Muscle of back (tissue), 13 donors: ENCODE data around the gene ZCWPW1. TPM values are rescaled to one million over a fixed set of nuclear protein-coding genes. Genes with fewer than 3 reads are reported as not detected.

Source experiments
- DNase-seq, 3 donors: peaks; one replicate each; pipeline versions ENCODE4 v3.0.0 to v3.0.0-alpha.2; 2013
- long read RNA-seq, 9 donors: transcript quantifications; one replicate each; lab custom pipeline, GENCODE V29; 2026
- polyA plus RNA-seq, 10 donors: library from polyadenylated mRNA; unstranded; fragments of 120-200 nt; gene quantifications; one replicate each; pipeline ENCODE4 v1.2.1, GENCODE V29; 2013; ENCODE audit not compliant: insufficient read length in 10 of 10

ZCWPW1 gene, protein sequence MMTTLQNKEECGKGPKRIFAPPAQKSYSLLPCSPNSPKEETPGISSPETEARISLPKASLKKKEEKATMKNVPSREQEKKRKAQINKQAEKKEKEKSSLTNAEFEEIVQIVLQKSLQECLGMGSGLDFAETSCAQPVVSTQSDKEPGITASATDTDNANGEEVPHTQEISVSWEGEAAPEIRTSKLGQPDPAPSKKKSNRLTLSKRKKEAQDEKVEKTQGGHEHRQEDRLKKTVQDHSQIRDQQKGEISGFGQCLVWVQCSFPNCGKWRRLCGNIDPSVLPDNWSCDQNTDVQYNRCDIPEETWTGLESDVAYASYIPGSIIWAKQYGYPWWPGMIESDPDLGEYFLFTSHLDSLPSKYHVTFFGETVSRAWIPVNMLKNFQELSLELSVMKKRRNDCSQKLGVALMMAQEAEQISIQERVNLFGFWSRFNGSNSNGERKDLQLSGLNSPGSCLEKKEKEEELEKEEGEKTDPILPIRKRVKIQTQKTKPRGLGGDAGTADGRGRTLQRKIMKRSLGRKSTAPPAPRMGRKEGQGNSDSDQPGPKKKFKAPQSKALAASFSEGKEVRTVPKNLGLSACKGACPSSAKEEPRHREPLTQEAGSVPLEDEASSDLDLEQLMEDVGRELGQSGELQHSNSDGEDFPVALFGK
- polyA plus RNA-seq: 1 to 10 TPM; 4.0 to 7.6 (median 5.4) TPM
- long read RNA-seq, donor 1: 0 reads
- long read RNA-seq, donor 2: 0 reads
- long read RNA-seq, donor 3: 0 reads
- long read RNA-seq, donor 4: 0 reads
- long read RNA-seq, donor 5, partial matches to known transcripts: 0 of 1 reads
- long read RNA-seq, donor 5, other reads (novel, unspliced or antisense): 0 of 1 reads
- long read RNA-seq, donor 6, partial matches to known transcripts: 39 of 40 reads
- long read RNA-seq, donor 6, other reads (novel, unspliced or antisense): 0 of 40 reads
- long read RNA-seq, donor 7, partial matches to known transcripts: 34 of 34 reads
- long read RNA-seq, donor 7, other reads (novel, unspliced or antisense): 0 of 34 reads
- long read RNA-seq, donor 8: 0 reads
- long read RNA-seq, donor 9: 0 reads

DNA sequence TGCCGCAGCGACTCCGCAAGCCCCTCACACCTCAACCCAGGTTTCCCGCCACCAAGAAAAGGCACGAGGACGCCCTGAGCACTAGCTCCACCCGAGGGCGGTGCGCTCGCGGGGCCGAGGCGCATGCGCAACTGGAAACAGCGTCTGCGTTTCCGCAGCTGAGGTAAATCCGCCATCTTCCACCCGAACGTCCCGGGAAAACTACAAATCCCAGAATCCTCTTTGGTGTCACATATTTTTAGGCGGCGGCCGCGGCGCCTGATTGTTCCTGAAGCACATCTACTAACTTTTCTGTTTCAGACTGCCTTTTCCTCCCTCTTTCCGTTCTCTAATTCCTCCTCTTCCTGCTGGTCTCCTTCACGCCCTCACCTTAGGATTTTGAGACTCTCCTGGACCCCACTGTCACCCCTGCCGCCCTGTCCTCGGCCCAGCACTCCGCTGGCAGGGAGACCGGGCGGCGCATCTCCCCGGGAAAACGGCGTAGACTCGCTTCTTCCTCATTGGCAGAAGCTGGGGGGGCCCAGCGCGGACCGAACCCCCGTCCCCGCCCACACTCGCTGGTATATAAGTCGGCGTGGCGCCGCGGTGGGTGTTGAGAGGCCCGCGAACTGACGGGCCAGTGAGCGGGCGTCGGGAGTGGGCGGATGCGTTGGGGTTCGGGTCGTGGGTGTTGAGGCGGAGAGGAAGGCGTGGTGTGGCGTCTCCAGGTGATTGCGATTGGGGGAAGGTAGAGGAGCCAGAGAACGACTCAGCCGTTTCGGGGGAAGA lies at the start of gene ZCWPW1:
Gene ZCWPW1, minus strand, starts transcription at position 505 of the 768 bp plus-strand sequence. CDS start 8,054 bp downstream, outside the sequence.
- peak; percentile 98 to 99 (median 98) for DNase-seq

DNA sequence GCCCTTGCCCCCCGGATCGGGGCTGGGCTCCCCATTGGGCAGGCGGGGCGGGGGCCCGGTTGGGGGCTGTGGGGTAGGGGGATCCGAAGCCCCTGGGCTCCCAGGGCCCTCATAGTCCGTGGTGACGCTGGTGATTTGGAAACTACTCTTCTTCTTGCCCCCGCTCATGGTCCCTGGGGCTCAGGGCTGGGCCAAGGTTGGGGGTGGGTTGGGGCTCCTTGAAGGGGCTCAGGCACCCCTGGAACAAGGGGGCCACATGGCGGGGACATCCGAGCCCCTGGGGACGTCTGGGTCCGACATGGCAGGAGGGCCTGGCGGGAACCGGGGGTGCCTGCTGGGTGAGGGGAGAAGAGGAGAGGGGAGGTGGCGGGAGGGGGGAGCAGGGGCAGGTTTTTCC lies 49.4 kb upstream of the ZCWPW1 start:
- no peak for DNase-seq

DNA sequence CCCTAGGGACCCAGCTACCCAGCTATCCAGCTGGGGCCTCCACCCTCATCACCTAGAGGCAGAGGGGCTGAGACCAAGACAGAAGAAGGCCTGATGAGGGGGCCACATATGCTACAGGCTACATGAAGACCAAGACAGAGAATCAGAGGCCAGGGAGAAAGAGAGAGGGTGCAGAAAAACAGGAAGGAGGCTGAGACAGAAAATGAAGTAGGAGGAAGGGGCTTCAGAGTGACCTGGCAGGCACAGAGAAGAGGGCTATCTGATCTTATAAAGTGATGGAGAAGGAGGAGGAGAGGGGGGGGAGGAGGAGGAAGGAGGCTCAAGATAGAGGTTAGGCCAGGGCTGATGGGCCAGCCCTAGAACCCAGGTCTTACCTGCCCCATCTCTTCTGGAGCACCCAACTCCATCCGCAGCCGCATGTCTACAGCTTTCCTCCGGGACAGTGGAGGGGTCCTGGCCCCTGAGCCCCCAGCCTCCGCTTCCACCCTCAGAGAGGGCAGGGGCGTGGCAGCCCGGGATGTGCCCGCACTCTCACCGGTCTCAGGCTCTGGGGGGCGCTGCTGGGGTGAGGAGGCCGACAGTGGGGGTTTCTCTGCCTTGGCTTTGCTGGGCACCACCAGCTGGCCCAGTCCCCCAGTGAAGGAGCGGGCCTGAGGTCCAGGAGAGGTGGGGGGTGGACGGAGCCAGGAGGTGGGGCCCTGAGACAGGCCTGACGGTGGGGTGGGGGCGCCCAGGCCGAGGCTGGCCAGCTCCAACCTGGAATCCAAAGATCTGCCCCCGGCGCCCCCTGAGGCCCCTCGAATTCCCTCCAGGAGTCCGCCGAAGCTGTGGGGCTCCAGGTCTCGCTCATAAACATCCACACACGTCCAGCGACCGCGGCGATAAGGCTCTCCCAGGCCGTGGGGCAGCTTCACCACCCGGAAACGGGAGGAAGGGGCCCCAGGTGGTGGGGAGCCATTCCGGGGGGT lies 48.7 kb upstream of the ZCWPW1 start:
- DNase-seq: no peak

DNA sequence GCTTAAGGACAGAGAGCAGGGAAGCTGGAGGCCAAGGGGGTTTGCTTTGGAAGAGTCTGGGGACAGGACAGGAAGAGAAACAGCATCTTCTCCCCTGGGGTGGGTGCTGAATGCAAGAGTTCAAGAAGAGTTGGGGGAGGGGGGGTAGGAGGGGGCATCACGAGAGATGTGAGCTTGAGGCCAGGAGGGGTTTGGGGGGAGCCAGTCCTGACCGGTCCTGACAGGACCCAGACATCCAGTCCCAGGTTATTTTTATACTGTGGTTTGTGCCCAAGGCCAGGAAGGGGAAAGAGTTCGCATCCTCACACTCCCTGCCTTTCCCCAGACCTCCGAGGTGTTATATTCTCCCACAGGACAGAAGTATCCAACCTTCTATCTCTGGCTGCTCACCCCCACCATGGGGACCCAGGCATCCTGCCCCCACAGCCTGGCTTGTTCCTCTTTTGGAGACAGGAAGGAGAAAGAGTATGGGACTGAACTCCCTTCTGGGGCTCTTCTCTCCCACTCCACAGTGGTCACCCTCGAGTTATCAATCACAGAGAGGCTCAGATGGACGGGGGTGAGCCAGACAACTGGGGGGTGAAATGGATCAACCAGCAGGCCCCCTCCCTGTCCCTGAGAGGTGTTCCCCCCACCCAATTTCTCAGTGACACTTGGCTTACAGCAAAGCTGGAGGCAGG lies 47.7 kb upstream of the ZCWPW1 start:
- no peak for DNase-seq

DNA sequence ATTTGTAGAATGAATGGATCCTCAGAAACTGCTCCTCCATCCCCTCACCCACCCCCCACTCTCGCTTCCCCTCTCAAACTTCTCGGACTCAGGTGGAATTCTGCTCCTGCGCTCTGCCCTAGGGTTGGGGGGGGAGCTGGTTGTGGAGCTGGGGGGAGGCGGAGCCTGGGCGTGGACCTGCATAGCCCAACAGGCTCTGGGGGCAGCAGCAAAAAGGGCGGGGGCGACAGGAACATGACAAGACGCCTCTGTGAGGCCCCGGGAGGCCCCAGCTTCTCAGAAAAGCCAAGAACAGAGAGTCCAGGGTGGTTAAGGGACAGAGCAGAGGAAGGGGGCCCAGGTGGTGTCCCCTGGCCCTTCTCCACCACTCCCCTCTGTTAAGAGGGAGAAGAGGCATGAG lies 47.0 kb upstream of the ZCWPW1 start:
- peak in 1 of 3 donors; percentile 62 for DNase-seq

DNA sequence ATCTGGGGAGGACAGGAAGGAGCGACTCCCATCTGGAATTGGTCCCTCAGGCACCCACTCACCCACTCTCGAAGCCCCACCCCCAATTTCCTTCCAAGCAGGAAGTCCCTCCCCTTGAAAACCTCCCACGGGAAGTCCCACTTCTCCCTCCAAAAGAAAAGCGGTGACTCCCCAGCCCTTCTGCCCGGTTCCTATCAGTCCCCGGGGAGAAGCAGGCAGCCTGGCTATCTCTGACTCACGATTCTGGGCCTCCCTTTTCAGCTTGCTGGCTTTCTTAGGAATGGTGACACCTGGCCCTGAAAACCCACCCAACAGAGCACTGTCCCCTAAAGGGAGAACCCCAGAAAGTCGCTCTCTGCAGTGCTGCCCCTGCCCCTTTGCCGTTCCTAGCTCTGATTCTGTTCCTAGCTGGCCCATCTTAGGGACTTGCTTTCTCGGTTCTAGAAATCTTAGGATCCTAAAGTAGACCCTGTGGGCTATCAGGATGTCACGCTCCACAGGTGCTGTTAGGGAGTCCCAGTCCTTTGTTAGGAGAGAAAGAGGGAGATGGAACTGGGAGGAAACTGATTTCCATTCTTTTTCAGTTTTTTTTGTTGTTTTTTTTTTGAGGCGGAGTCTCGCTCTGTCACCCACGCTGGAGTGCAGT lies 44.5 kb upstream of the ZCWPW1 start:
- no peak for DNase-seq

DNA sequence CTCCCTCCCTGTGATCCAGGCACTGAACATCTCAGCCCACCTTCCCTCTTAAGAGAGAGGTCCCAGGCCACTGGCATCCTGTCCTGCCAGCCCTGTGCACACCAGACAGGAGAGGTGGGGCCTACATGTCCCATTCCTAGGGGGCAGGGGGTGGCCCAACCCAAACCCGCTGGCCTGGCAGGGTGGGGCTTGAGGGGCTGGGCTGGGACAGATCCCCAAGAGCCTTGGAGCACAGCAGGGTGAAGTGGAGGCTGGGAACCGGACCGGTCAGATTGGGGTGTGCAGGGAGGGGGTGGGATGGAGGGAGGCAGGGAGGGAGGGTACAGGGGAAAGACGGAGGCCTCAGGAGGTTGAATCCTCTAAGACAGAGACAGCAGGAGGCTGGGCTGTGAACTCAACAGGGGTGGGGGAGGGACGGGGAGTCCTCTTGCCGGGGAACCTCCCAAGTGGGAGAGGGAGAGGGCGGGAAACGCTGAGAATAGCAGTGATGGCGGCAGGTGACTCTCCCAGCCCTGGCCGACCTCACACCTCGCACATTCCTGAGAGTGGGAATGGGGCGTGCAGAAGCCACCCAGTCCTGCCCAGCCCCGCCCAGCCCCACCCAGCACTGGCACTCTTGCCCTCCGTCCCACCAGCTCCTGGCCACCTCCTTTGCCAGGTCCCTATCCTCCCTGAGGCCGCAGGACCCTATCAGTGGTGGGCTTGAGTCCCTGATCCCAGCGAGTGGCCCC lies 43.8 kb upstream of the ZCWPW1 start:
- DNase-seq: no peak

DNA sequence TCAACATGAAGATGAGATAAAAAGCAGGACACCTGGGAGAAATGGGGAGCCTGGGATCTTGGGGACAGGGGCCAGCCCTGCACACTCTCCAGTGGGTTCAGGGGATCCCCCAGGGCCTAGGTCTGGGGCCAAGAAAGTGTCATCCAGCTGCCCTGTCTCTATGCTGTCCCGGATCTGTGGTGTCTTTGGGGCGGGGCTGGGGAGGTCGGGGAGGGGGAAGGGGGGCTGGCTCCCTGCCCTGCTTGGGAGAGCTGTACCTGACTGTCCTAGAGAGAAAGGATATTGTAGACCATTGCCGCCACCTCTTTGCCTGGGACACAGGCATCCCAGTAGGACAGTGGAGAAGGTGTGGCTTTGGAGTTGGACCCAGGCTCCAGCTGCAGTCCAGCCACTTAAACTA lies 42.5 kb upstream of the ZCWPW1 start:
- no peak for DNase-seq

DNA sequence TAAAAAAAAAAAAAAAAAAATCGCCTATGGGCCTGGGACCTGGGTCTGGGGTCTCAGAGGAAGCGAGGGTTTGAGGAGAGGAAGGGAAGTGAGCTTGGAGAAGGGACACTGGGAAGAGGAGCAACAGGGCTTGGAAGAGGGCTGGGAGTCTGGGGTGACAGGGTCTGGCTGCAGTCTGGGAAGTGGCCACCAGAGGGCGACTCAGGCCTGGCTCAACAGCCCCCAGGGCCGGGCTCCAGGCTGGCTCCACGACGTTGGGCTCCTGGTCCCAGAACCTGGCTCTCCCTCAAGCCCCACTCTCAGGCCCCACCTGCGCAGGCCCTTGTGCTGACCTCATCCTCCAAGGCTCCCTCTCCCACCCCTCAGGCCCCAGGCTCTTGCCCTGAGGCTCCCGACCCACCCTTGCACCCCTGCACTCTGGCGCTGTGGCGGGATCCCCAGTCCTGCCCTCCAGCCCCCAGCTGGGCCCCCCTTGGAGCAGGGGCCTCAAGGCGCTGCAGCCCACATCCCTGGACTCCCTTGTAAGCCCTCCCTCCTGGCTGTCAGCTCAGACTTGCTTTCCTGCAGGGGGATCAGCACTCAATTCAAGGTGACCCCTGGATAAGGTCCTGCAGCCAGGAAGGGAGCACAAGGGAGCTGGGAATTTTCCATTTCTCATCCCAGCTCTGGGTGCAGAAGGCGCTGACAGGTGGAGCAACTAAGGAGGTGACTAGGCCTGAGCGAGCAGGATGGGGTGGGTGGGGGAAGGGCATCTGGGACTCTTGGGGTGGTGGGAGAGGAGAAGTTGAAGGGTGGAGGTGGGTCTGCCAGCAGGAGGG lies 40.9 kb upstream of the ZCWPW1 start:
- DNase-seq: peak; percentile 57 to 88 (median 87)

DNA sequence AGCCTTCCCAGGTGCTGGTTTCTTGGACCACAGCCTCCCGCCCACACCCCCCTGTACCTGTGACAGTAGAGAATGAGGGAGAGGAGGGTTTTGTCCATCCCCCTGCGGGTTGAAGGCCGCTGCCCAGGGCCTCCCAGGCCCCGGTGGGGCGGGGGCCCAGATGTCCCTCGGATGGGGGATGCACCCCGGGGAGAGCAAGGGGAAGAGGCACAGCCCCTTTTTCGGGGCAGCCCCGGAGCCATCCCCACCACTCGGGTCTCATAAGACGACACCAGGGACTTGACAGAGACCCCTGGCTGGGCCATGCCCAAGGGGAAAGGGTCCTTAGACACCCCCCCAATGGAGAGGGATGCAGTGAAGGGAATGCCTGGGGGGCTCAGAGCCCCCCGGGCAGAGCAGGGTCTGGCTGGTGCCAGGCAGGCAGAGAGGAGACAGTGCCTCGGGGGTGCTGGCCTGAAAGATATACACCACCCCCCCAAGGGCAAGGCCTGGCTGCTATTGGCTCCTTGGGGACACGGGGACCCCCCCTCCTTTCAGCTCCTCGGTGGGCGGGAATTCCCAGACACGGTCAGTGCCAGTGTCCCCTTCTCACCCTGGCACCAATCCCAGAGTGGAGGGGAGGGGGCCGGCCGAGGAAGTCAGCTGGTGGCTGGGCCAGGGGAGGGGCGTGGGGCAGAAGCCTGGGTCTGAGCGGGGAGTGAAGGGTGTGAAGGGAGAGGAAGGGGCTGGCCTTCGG lies 39.3 kb upstream of the ZCWPW1 start:
- no peak for DNase-seq

DNA sequence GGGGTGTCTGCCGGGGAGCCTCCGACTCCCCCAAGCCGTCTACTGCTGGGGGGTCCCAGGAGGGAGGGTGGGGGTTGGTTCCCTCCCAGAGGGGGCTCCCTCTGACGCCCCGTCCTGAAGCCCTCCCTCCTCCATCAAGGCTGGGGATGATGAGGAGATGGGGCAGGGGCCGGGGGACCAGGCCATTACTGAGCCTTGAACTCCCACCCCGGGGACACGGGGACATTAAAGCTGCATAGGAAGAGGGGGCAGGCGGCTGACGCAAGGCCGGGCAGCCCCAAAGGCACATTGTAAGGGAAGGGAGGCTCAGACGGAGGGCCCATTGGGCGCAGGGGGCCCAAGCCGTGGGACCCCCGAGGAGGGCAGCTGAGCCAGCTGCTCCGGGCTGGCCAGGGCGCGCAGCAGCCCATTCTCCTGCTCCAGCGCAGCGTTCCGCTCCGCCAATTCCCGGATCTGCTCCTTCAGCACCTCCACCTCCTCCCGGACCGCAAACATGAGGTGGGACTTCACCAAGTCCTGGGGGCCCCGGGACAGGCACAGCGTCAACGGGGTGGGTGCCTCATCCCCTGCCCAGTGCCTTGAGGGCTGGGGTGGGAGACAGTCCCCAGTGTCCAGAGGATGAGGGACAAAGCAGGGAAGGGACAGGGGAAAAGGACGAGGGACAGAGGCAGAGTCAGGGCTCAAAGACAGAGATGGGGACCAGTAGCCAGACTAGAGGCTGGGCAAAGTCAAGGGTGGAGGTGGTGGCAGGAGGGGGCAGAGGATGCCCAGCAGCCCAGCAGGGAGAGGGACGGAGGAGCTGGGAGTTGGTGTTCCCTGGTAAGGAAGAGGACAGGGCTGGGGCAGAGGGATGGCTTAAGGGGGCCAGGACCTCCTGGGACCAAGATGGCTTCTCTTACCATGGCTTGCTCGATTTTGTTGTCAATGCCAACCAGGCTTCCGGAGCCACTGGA lies 38.4 kb upstream of the ZCWPW1 start:
- DNase-seq: no peak

DNA sequence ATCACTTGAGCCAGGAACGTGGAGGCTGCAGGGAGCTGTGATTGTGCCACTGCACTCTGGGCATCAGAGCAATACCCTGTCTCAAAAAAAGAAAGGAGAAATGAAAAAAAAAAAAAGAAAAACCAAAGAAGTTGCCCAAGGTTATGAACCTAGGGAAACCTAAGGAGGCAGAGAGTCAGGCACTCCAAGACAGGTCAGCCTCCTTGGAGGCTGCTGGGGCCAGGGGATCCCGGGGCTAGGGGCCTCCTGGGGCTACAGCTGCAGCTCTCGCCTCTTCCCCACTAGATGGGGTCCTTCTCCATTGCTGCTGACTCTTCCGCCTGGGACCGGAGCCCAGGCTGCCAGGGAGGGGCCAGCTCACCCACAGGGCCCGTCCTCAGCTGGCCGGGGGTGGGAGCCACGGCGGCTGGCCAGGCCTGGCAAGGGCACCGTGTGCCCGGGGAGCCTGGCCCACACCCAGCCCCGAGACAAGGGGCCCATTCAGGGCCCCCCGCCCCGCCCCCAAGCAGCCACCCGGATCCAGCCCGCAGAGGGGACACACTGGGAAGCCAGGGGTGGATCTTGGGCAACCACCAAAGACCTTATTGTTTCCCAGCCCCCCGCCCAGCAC lies 37.3 kb upstream of the ZCWPW1 start:
- peak; percentile 74 to 90 (median 82) for DNase-seq

DNA sequence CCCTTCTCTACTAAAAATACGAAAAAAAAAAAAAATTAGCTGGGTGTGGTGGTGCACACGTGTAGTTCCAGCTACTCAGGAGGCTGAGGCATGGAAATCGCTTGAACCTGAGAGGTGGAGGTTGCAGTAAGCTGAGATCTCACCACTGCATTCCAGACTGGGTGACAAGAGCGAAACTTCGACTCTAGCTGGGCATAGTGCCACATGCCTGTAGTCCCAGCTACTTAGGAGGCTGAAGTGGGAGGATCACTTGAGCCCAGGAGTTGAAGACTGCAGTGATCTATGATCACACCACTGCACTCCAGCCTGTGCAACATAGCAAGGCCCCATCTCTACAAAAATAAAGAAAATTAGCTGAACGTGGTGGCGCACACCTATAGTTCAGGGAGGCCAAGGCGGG lies 36.8 kb upstream of the ZCWPW1 start:
- no peak for DNase-seq

DNA sequence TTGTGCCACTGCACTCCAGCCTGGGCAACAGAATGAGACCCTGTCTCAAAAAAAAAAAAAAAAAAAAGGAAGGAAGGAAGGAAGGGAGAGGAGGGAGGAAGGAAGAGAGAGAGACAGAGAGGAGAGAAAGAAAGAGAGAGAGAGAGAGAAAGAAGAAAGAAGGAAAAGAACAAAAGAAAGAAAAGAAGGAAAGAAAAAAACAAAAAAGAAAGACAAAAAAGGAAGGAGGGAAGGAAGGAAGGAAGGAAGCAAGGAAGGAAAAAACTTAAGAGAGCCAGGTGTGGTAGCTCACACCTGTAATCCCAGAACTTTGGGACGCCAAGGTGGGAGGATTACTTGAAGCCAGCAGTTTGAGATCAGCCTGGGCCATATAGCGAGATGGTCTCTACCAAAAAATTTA lies 36.3 kb upstream of the ZCWPW1 start:
- no peak for DNase-seq

DNA sequence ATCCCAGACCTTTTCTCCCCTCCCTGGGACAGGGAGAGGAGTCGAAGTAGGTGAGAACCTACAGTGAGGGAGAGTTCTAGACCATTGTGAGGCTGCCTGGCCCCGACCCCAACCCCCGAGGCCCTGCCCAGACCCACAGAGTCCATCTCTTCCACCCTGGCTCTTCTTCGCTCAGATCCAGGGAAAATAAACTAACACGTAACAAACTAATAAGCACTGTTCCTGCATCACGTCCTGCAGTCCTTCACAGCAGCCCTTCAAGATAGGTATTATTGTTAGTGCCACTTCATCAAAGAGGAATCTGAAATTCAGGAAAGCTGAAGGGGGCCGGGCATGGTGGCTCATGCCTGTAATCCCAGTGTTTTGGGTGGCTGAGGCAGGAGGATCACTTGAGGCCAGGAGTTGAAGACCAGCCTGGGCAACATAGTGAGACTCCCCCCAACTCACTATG lies 35.7 kb upstream of the ZCWPW1 start, which contains the start of gene SPACDR:
Gene SPACDR, minus strand, starts transcription at position 51 of the 451 bp plus-strand sequence. CDS start 235 bp downstream, outside the sequence.
- no peak for DNase-seq
